Measurements from ENCODE around the gene SLC28A2. TPM values are rescaled to one million over a fixed set of nuclear protein-coding genes. Genes with fewer than 3 reads are reported as not detected.

Gene SLC28A2
- total and polyA plus RNA-seq, 2 of the 13 experiments (the other 11 are each of a cell fraction or from before 2014, with no cell fraction given) = 0.01 to 0.11 TPM

- peak; percentile 86 for TF ChIP-seq ZNF687 (CRISPR knock-in tag; IDR thresholded peaks at IDR 0.05)
- peak; percentile 46 for TF ChIP-seq FOXA3 (CRISPR knock-in tag; IDR thresholded peaks at IDR 0.05)
- TF ChIP-seq SIN3A (IDR thresholded peaks at IDR 0.05; ENCODE audit: borderline replicate concordance, low read depth, low read length) = peak; percentile 67; the same call in 1 of the 2 replicates
- 0 out of 4 replicates have a peak, but pooled peaks of 1 of the 2 experiments have one; percentile 22 for TF ChIP-seq ATF4 (CRISPR knock-in tag; IDR thresholded peaks at IDR 0.05)
- TF ChIP-seq ZBTB3 (CRISPR knock-in tag; IDR thresholded peaks at IDR 0.05; ENCODE audit: borderline replicate concordance, low read depth) = 0 out of 2 replicates have a peak, but pooled peaks have one; percentile 56
- peak; percentile 71; the same call in 1 of the 2 replicates for TF ChIP-seq SNAPC2 (CRISPR knock-in tag; IDR thresholded peaks at IDR 0.05)
- TF ChIP-seq, protein P1, sequence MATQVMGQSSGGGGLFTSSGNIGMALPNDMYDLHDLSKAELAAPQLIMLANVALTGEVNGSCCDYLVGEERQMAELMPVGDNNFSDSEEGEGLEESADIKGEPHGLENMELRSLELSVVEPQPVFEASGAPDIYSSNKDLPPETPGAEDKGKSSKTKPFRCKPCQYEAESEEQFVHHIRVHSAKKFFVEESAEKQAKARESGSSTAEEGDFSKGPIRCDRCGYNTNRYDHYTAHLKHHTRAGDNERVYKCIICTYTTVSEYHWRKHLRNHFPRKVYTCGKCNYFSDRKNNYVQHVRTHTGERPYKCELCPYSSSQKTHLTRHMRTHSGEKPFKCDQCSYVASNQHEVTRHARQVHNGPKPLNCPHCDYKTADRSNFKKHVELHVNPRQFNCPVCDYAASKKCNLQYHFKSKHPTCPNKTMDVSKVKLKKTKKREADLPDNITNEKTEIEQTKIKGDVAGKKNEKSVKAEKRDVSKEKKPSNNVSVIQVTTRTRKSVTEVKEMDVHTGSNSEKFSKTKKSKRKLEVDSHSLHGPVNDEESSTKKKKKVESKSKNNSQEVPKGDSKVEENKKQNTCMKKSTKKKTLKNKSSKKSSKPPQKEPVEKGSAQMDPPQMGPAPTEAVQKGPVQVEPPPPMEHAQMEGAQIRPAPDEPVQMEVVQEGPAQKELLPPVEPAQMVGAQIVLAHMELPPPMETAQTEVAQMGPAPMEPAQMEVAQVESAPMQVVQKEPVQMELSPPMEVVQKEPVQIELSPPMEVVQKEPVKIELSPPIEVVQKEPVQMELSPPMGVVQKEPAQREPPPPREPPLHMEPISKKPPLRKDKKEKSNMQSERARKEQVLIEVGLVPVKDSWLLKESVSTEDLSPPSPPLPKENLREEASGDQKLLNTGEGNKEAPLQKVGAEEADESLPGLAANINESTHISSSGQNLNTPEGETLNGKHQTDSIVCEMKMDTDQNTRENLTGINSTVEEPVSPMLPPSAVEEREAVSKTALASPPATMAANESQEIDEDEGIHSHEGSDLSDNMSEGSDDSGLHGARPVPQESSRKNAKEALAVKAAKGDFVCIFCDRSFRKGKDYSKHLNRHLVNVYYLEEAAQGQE (IDR thresholded peaks at IDR 0.05; ENCODE audit: borderline replicate concordance in 1 of 2, low read depth in 1 of 2, low read length in 2 of 2) = peak in 1 of 2 experiments; percentile 47; a peak in 1 of 4 replicates
- peak; percentile 69; the same call in 1 of the 2 replicates for TF ChIP-seq MYC (CRISPR knock-in tag; IDR thresholded peaks at IDR 0.05; ENCODE audit: borderline replicate concordance)
- peak; percentile 94 for TF ChIP-seq NR2C2 (CRISPR knock-in tag; IDR thresholded peaks at IDR 0.05; ENCODE audit: borderline replicate concordance)
- TF ChIP-seq, protein P2, sequence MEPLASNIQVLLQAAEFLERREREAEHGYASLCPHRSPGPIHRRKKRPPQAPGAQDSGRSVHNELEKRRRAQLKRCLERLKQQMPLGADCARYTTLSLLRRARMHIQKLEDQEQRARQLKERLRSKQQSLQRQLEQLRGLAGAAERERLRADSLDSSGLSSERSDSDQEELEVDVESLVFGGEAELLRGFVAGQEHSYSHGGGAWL (CRISPR knock-in tag; IDR thresholded peaks at IDR 0.05) = peak; percentile 22; the same call in 1 of the 2 replicates
- TF ChIP-seq NCOA2 (CRISPR knock-in tag; IDR thresholded peaks at IDR 0.05) = no peak; the same call in 1 of the 2 replicates
- peak; percentile 91 for TF ChIP-seq FOXK1 (CRISPR knock-in tag; IDR thresholded peaks at IDR 0.05; ENCODE audit: borderline replicate concordance, low read depth)
- TF ChIP-seq ISX (CRISPR knock-in tag; conservative IDR thresholded peaks at IDR 0.05) = no peak
- TF ChIP-seq TAF1 (CRISPR knock-in tag; IDR thresholded peaks at IDR 0.05) = peak; percentile 87
- TF ChIP-seq, protein P3, sequence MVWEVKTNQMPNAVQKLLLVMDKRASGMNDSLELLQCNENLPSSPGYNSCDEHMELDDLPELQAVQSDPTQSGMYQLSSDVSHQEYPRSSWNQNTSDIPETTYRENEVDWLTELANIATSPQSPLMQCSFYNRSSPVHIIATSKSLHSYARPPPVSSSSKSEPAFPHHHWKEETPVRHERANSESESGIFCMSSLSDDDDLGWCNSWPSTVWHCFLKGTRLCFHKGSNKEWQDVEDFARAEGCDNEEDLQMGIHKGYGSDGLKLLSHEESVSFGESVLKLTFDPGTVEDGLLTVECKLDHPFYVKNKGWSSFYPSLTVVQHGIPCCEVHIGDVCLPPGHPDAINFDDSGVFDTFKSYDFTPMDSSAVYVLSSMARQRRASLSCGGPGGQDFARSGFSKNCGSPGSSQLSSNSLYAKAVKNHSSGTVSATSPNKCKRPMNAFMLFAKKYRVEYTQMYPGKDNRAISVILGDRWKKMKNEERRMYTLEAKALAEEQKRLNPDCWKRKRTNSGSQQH (CRISPR knock-in tag; IDR thresholded peaks at IDR 0.05; ENCODE audit: low read depth) = 0 out of 2 replicates have a peak, but pooled peaks have one; percentile 74
- TF ChIP-seq ZMAT3 (CRISPR knock-in tag; conservative IDR thresholded peaks at IDR 0.05) = peak; percentile 67; the same call in 1 of the 2 replicates
- 0 out of 2 replicates have a peak, but pooled peaks have one; percentile 20 for TF ChIP-seq BCL6 (CRISPR knock-in tag; IDR thresholded peaks at IDR 0.05)
Measured at GRCh38 chr15:45279024-45279698, 27.1 kb downstream of the SLC28A2 start (continued).
